DOHH2 (cell line): ENCODE measurements around the gene DCDC1.

Experiments
- H3F3A ChIP-seq: fragments of 200-600 bp; sonication (generic), shearing (Covaris generic); 2 replicates; pipeline ENCODE4 v1.6.0; 2016; ENCODE audit warnings: antibody characterized with exemption, mild to moderate bottlenecking; ENCODE audit not compliant: control insufficient read depth, insufficient read depth
- H3K27ac ChIP-seq: fragments of 200-600 bp; sonication (generic); 2 replicates; pipeline ENCODE4 v1.5.1; 2014; ENCODE audit warnings: low read depth, mild to moderate bottlenecking, low read length, moderate library complexity
- H3K27me3 ChIP-seq: fragments of 200-600 bp; sonication (generic); 2 replicates; pipeline ENCODE4 v1.6.1; 2014; ENCODE audit warnings: mild to moderate bottlenecking, low read length, mixed read lengths; ENCODE audit not compliant: control insufficient read depth
- H3K36me3 ChIP-seq: fragments of 200-600 bp; sonication (generic); 2 replicates; pipeline ENCODE4 v1.6.1; 2014; ENCODE audit warnings: mild to moderate bottlenecking, low read length, moderate library complexity, mixed read lengths; ENCODE audit not compliant: control insufficient read depth
- H3K4me1 ChIP-seq: fragments of 200-600 bp; sonication (generic); 2 replicates; pipeline ENCODE4 v1.6.1; 2014; ENCODE audit warnings: mild to moderate bottlenecking, low read length, mixed read lengths; ENCODE audit not compliant: control insufficient read depth
- H3K4me2 ChIP-seq: fragments of 200-600 bp; sonication (generic); 2 replicates; pipeline ENCODE4 v1.6.0; 2014; ENCODE audit warnings: mild to moderate bottlenecking, low read length, moderate library complexity
- H3K4me3 ChIP-seq: fragments of 200-600 bp; sonication (generic); 2 replicates; pipeline ENCODE4 v1.5.1; 2014; ENCODE audit warnings: mild to moderate bottlenecking, low read length, mixed read lengths
- H3K79me2 ChIP-seq: fragments of 200-600 bp; sonication (generic); 2 replicates; pipeline ENCODE4 v1.6.1; 2014; ENCODE audit warnings: mild to moderate bottlenecking, low read length, mixed read lengths; ENCODE audit not compliant: control insufficient read depth
- H3K9me2 ChIP-seq: fragments of 200-600 bp; sonication (generic); replicated peaks from 2 replicates; pipeline ENCODE4 v1.6.1; 2014; ENCODE audit warnings: mild to moderate bottlenecking, low read length, mixed read lengths; ENCODE audit not compliant: control insufficient read depth
- H3K9me3 ChIP-seq: fragments of 200-600 bp; sonication (generic); 2 replicates; pipeline ENCODE4 v1.6.1; 2014; ENCODE audit warnings: antibody characterized with exemption, low read length, mixed read lengths; ENCODE audit not compliant: control insufficient read depth, insufficient read depth
- H4K20me1 ChIP-seq: fragments of 200-600 bp; sonication (generic); 2 replicates; pipeline ENCODE4 v1.6.0; 2014; ENCODE audit warnings: low read depth, mild to moderate bottlenecking, antibody characterized with exemption, low read length, moderate library complexity; ENCODE audit not compliant: control insufficient read depth, insufficient read depth
- CTCF ChIP-seq: fragments of 200-600 bp; sonication (generic); IDR thresholded peaks from one replicate; pipeline ENCODE4 v1.5.1; 2014; ENCODE audit warnings: antibody characterized with exemption, mild to moderate bottlenecking, low read depth, low read length; ENCODE audit not compliant: poor library complexity, severe bottlenecking
- EZH2phosphoT487 ChIP-seq: fragments of 200-600 bp; sonication (generic); IDR thresholded peaks from 2 replicates; pipeline ENCODE4 v1.6.1; 2017; ENCODE audit warnings: borderline replicate concordance, mild to moderate bottlenecking, antibody characterized with exemption, low read length, moderate library complexity, mixed read lengths

DCDC1 gene

GRCh38 chr11:31267720-31268119 is 101.8 kb downstream of the DCDC1 start:
- Histone ChIP-seq H3K36me3 (no peaks in the 10 kb centered on the region), H3K4me3 (no peak overlapping the region), H3K27ac (no peak overlapping the region), H3K4me2 (no peak overlapping the region), H3K9me2 (no peaks in the 10 kb centered on the region), H3K79me2 (no peaks in the 10 kb centered on the region), H3K4me1 (no peaks in the 10 kb centered on the region), H3F3A (no peaks in the 10 kb centered on the region), H3K27me3 (no peaks in the 10 kb centered on the region), H3K9me3 (peaks cover 2% of the 10 kb centered on the region), H4K20me1 (no peaks in the 10 kb centered on the region)
- TF ChIP-seq EZH2phosphoT487, result no peak
- no peak for TF ChIP-seq CTCF

- Histone ChIP-seq H3K27me3 (no peaks in the 10 kb centered on the region), H3K9me2 (no peaks in the 10 kb centered on the region), H3K4me3 (no peak overlapping the region), H3F3A (no peaks in the 10 kb centered on the region), H3K4me2 (no peak overlapping the region), H3K36me3 (no peaks in the 10 kb centered on the region), H3K9me3 (no peaks in the 10 kb centered on the region; the same call in 1 of the 2 replicates), H3K79me2 (no peaks in the 10 kb centered on the region), H3K27ac (no peak overlapping the region), H3K4me1 (no peaks in the 10 kb centered on the region), H4K20me1 (no peaks in the 10 kb centered on the region)
- no peak for TF ChIP-seq CTCF
- TF ChIP-seq EZH2phosphoT487, result no peak
Measured at GRCh38 chr11:31264834-31265233, 104.7 kb downstream of the DCDC1 start.

- H3K9me3 ChIP-seq, result no peaks in the 10 kb centered on the region
Measured at GRCh38 chr11:31262761-31263160, 106.8 kb downstream of the DCDC1 start.

More at GRCh38 chr11:31262761-31263160, 106.8 kb downstream of the DCDC1 start:
- H3K36me3 ChIP-seq, result no peaks in the 10 kb centered on the region
- H3K4me3 ChIP-seq, result no peak overlapping the region
- no peaks in the 10 kb centered on the region for H3F3A ChIP-seq
- no peak overlapping the region for H3K27ac ChIP-seq
- H4K20me1 ChIP-seq, result no peaks in the 10 kb centered on the region
- no peaks in the 10 kb centered on the region for H3K79me2 ChIP-seq
- H3K4me2 ChIP-seq, result no peak overlapping the region
- no peaks in the 10 kb centered on the region for H3K27me3 ChIP-seq
- no peaks in the 10 kb centered on the region for H3K4me1 ChIP-seq
- no peak for TF ChIP-seq CTCF
- no peak for TF ChIP-seq EZH2phosphoT487
- H3K9me2 ChIP-seq, result no peaks in the 10 kb centered on the region
